ENCODE results near the gene ACAA1. TPM values are rescaled to one million over a fixed set of nuclear protein-coding genes. Genes with fewer than 3 reads are reported as not detected.

ACAA1 gene
- total and polyA plus RNA-seq, 10 donors: 68.4 to 120 (median 82.5) TPM

DNA sequence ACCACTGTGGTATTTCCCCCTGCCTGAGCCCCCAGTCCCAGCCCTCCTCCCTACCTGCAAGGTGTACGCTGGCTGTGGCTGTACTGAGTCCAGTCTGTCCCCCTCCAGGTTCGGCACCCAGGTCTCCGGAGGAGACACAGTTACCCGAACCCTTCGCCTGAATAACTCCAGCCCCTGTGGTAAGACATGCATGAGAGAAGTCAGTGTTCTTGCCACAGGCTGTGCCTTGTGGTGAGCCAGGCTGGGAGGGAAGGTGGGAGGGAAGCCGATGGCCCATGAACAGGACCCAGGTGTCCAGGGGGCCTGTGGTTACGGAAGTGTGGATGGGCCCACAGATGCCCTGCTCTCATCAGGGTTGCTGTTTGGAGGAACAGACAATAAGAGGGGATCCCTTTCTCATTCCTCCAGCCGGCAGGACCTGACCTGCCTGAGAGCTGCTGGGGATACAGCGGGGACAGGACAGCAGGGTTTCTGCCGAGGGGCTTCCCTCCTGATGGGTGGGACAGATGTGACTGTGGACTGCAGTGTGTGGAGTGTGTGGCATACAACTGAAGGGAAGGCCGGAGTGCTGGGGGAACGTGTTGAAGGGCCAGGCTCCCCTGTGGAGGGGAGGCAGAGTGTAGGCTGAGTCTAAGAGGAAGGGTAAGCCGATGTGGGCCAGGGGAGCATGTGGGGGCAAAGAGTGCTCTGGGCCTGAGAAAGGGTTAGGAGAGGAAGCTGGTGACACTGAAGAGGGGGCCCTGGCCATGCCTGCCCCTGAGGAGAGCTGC lies 21.9 kb downstream of the ACAA1 start:
- peak; percentile 66 for DNase-seq
- intact Hi-C loops (cut with DNase I; ENCODE audit: low total_unique reads): loop anchor here (5.0 kb wide), 1 partner anchor 367 kb away; no protein-coding TSS in a partner anchor
- Histone ChIP-seq H3K4me1 (peaks cover 0 to 33% (median 2%) of the 10 kb centered on the region in 6 donors), H3K27me3 (replicated peaks in 1 of 7) (no peaks in the 10 kb centered on the region), H3K36me3 (peaks cover 0 to 36% (median 5%) of the 10 kb centered on the region in 6 donors), H3K4me3 (no peak overlapping the region), H3K9me3 (no peaks in the 10 kb centered on the region), H3K27ac (no peak overlapping the region)
- 67 to 76% (median 73%) methylated on average over 11 to 13 of the region's 13 CpGs for WGBS, 5 donors
- TF ChIP-seq, protein P1, sequence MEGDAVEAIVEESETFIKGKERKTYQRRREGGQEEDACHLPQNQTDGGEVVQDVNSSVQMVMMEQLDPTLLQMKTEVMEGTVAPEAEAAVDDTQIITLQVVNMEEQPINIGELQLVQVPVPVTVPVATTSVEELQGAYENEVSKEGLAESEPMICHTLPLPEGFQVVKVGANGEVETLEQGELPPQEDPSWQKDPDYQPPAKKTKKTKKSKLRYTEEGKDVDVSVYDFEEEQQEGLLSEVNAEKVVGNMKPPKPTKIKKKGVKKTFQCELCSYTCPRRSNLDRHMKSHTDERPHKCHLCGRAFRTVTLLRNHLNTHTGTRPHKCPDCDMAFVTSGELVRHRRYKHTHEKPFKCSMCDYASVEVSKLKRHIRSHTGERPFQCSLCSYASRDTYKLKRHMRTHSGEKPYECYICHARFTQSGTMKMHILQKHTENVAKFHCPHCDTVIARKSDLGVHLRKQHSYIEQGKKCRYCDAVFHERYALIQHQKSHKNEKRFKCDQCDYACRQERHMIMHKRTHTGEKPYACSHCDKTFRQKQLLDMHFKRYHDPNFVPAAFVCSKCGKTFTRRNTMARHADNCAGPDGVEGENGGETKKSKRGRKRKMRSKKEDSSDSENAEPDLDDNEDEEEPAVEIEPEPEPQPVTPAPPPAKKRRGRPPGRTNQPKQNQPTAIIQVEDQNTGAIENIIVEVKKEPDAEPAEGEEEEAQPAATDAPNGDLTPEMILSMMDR (IDR thresholded peaks at IDR 0.05 in 8 of 11, conservative IDR thresholded peaks at IDR 0.05 in 3 of 11): no peak
- no peak for TF ChIP-seq POLR2A (IDR thresholded peaks at IDR 0.05)
- TF ChIP-seq POLR2AphosphoS5 (IDR thresholded peaks at IDR 0.05): peak in 2 of 3 donors; percentile 3 to 73

DNA sequence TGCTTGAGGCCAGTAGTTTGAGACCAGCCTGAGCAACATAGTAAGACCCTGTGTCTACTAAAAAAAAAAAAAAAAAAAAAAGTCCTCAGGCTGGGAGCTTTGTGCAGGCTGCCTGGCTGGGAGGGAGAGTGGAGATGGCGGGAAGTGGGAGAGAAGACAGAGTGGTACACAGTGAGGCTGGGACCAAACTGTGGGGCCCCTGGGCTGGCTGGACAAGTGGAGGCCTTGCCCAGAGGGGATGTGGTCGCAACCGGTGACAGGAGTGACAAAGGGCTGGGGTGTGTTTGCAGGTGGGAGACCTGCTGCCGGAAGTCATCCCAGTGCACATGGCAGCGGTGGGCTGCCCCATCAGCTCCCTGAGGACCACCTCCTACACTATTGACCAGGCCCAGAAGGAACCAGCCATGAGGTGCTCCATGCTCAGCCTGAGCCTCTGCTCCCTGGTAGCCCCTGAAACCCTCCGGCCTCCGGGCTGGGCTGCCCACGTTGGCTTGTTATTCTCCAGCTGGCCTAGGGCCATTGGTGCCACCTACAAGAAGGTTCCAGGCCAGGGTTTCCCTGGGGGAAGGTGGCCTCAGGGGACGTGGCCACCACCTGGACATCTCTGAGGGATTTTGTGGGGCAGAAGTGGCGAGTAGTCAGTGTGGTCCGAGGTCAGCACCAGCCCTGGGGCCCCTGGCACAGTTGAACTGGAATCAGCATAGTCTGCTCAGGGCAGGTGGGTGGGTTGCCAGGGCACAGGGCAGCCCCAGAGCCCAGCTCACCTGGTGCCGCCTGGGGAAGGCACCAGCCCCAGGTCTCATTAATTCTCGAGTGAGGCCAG lies 22.7 kb downstream of the ACAA1 start:
- intact Hi-C loops (cut with DNase I; ENCODE audit: low total_unique reads): no loop called here
- 81 to 86% (median 83%) methylated on average over 12 to 13 of the region's 13 CpGs for WGBS, 5 donors
- Histone ChIP-seq H3K27ac (no peak overlapping the region), H3K27me3 (replicated peaks in 1 of 7) (no peaks in the 10 kb centered on the region), H3K9me3 (no peaks in the 10 kb centered on the region), H3K4me3 (no peak overlapping the region), H3K4me1 (peaks cover 0 to 35% (median 2%) of the 10 kb centered on the region in 6 donors), H3K36me3 (peaks cover 0 to 28% (median 0%) of the 10 kb centered on the region in 6 donors)
- DNase-seq: peak; percentile 62
- TF ChIP-seq, protein P1 (IDR thresholded peaks at IDR 0.05 in 8 of 11, conservative IDR thresholded peaks at IDR 0.05 in 3 of 11): no peak
- TF ChIP-seq POLR2AphosphoS5 (IDR thresholded peaks at IDR 0.05): peak in 1 of 3 donors; percentile 50

DNA sequence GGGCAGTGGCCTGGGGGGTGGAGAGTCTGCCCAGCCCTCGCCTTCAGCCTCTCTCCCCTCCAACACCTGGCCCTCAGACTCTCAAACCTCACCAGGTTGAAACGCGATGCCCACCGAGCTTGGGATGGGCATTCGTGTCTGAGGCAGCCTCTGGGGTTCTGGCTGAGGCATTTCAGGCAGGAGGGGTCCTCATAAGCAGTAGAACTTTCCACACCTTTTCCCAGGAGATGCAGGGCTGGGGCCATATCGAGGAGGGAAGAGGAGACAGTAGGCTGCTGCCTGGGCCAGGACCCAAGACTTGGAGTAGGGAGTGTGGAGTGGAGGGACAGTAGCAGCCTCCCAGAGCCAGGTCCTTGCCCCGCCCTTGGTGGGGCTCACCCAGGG lies 24.6 kb downstream of the ACAA1 start:
- H3K36me3 ChIP-seq: peaks cover 0 to 9% (median 0%) of the 10 kb centered on the region in 6 donors
- peaks cover 0 to 43% (median 7%) of the 10 kb centered on the region in 6 donors for H3K4me1 ChIP-seq
- H3K9me3 ChIP-seq: no peaks in the 10 kb centered on the region
- intact Hi-C loops (cut with DNase I; ENCODE audit: low total_unique reads): no loop called here
- no peak overlapping the region for H3K27ac ChIP-seq
- H3K4me3 ChIP-seq: no peak overlapping the region
- peak in 1 of 3 donors; percentile 12 for TF ChIP-seq POLR2AphosphoS5 (IDR thresholded peaks at IDR 0.05)
- TF ChIP-seq, protein P1 (IDR thresholded peaks at IDR 0.05 in 8 of 11, conservative IDR thresholded peaks at IDR 0.05 in 3 of 11): no peak
- H3K27me3 ChIP-seq (replicated peaks in 1 of 7): no peaks in the 10 kb centered on the region
- peak; percentile 44 for DNase-seq
- 83 to 96% (median 90%) methylated on average over 7 of the region's 7 CpGs for WGBS, 5 donors
